Stimulated activated CD4-positive, alpha-beta T cell treated with anti-CD3 and anti-CD28 coated beads, Interleukin-1b, Interleukin-23, amount 100 ng/mL, for 4 hours (primary cell): ENCODE measurements around the gene GRK3.
"Not testable (repeated sequence)": the region's sequence is repeated elsewhere in the genome, so short reads cannot be mapped to it uniquely, and the experiment has no call there.

Source experiments
- DNase-seq, 2 donors: peaks; one replicate each; pipeline ENCODE4 v3.0.0-alpha.2; 2020; ENCODE audit warnings: low read depth in 2 of 2

Gene GRK3

GRCh38 chr22:25571969-25572707 is 7.7 kb downstream of the GRK3 start:
- DNase-seq, result not testable (repeated sequence)

GRCh38 chr22:25572708-25573171 is 8.3 kb downstream of the GRK3 start:
- DNase-seq, result no peak

- DNase-seq, result no peak
Observed at GRCh38 chr22:25573841-25574240, 9.4 kb downstream of the GRK3 start.

GRCh38 chr22:25574736-25575135 is 10.3 kb downstream of the GRK3 start:
- no peak for DNase-seq

GRCh38 chr22:25575674-25576392 is 11.4 kb downstream of the GRK3 start:
- not testable (repeated sequence) for DNase-seq

- DNase-seq, result not testable (repeated sequence)
Observed at GRCh38 chr22:25581452-25581851, 17.0 kb downstream of the GRK3 start.

GRCh38 chr22:25582946-25583345 is 18.5 kb downstream of the GRK3 start:
- no peak for DNase-seq

- not testable (repeated sequence) for DNase-seq
Observed at GRCh38 chr22:25584993-25585392, 20.5 kb downstream of the GRK3 start.

GRCh38 chr22:25589664-25590063 is 25.2 kb downstream of the GRK3 start:
- DNase-seq, result not testable (repeated sequence)

GRCh38 chr22:25593323-25593722 is 28.8 kb downstream of the GRK3 start:
- not testable (repeated sequence) for DNase-seq

GRCh38 chr22:25598609-25599008 is 34.1 kb downstream of the GRK3 start:
- DNase-seq, result no peak

- no peak for DNase-seq
Observed at GRCh38 chr22:25602445-25602844, 38.0 kb downstream of the GRK3 start.

GRCh38 chr22:25602916-25603315 is 38.4 kb downstream of the GRK3 start:
- DNase-seq, result no peak

- DNase-seq, result not testable (repeated sequence)
Observed at GRCh38 chr22:25605146-25605545, 40.7 kb downstream of the GRK3 start.

GRCh38 chr22:25605565-25605964 is 41.1 kb downstream of the GRK3 start:
- DNase-seq, result not testable (repeated sequence)

- DNase-seq, result not testable (repeated sequence)
Observed at GRCh38 chr22:25611284-25611683, 46.8 kb downstream of the GRK3 start.

GRCh38 chr22:25613131-25613530 is 48.7 kb downstream of the GRK3 start:
- DNase-seq, result not testable (repeated sequence)

- not testable (repeated sequence) for DNase-seq
Observed at GRCh38 chr22:25613558-25613957, 49.1 kb downstream of the GRK3 start.

- DNase-seq, result not testable (repeated sequence)
Observed at GRCh38 chr22:25614791-25615190, 50.3 kb downstream of the GRK3 start.

GRCh38 chr22:25621986-25622385 is 57.5 kb downstream of the GRK3 start:
- DNase-seq, result no peak

GRCh38 chr22:25623310-25623734 is 58.8 kb downstream of the GRK3 start:
- no peak for DNase-seq

GRCh38 chr22:25623851-25624250 is 59.4 kb downstream of the GRK3 start:
- DNase-seq, result no peak

- no peak for DNase-seq
Observed at GRCh38 chr22:25624476-25624875, 60.0 kb downstream of the GRK3 start.
